Mesenchymal stem cell (in vitro differentiated cells and primary cell): ENCODE data around the gene RAD51B.
A peak's percentile ranks its signal among the peaks of the same experiment; 100 is the strongest.

ENCODE experiments used
- DNase-seq: peaks from one replicate; pipeline ENCODE4 v3.0.0-alpha.2; 2013
- H2AFZ ChIP-seq: one replicate; pipeline ENCODE4 v1.6.1; 2013; ENCODE audit warnings: low read depth, mild to moderate bottlenecking, control low read depth, inconsistent platforms, low read length, moderate library complexity
- H2AK5ac ChIP-seq: 2 replicates; pipeline ENCODE4 v1.6.1; 2013; ENCODE audit warnings: low read length, moderate library complexity, mild to moderate bottlenecking, inconsistent platforms; ENCODE audit not compliant: severe bottlenecking
- H2BK120ac ChIP-seq: one replicate; pipeline ENCODE4 v1.6.1; 2013; ENCODE audit warnings: low read depth, mild to moderate bottlenecking, inconsistent platforms, low read length, moderate library complexity
- H2BK12ac ChIP-seq, 2 experiments: one replicate each; pipeline ENCODE4 v1.6.1; 2013; ENCODE audit warnings: inconsistent platforms in 2 of 2, low read length in 2 of 2, mild to moderate bottlenecking in 2 of 2, moderate library complexity in 2 of 2, control low read depth in 1 of 2
- H2BK15ac ChIP-seq: one replicate; pipeline ENCODE4 v1.6.1; 2013; ENCODE audit warnings: mild to moderate bottlenecking, low read depth, inconsistent platforms; ENCODE audit not compliant: poor library complexity, severe bottlenecking
- H2BK5ac ChIP-seq: 2 replicates; pipeline ENCODE4 v1.6.1; 2013; ENCODE audit warnings: low read depth, mild to moderate bottlenecking, low read length, control low read depth, inconsistent platforms; ENCODE audit not compliant: poor library complexity, severe bottlenecking
- H3K14ac ChIP-seq, 2 experiments: one replicate each; pipeline ENCODE4 v1.6.1; 2013; ENCODE audit warnings: inconsistent platforms in 2 of 2, low read length in 2 of 2, control low read depth in 1 of 2, mild to moderate bottlenecking in 1 of 2, moderate library complexity in 1 of 2
- H3K18ac ChIP-seq, 2 experiments: one replicate each; pipeline ENCODE4 v1.6.1; 2013; ENCODE audit warnings: inconsistent platforms in 2 of 2, low read length in 2 of 2, control low read depth in 1 of 2, low read depth in 1 of 2, mild to moderate bottlenecking in 1 of 2
- H3K23ac ChIP-seq, 2 experiments: one replicate each; pipeline ENCODE4 v1.6.1; 2013; ENCODE audit warnings: inconsistent platforms in 2 of 2, low read length in 2 of 2, mild to moderate bottlenecking in 2 of 2, moderate library complexity in 2 of 2, control low read depth in 1 of 2
- H3K27ac ChIP-seq: 2 replicates; pipeline ENCODE4 v1.5.1; 2013; ENCODE audit warnings: mild to moderate bottlenecking, moderate library complexity, low read length, control low read depth, inconsistent platforms; ENCODE audit not compliant: poor library complexity, severe bottlenecking
- H3K27me3 ChIP-seq, 2 experiments: 2 replicates each; pipeline versions ENCODE4 v1.6.1 to v1.7.0; 2013; ENCODE audit warnings: low read length in 2 of 2, mild to moderate bottlenecking in 2 of 2, moderate library complexity in 2 of 2, control low read depth in 1 of 2, inconsistent platforms in 1 of 2; ENCODE audit not compliant: control insufficient read depth in 1 of 2, insufficient read depth in 1 of 2
- H3K36me3 ChIP-seq, 2 experiments: 2 replicates each; pipeline versions ENCODE4 v1.6.1 to v1.7.0; 2013; ENCODE audit warnings: low read length in 2 of 2, control low read depth in 1 of 2, inconsistent platforms in 1 of 2, low read depth in 1 of 2, mild to moderate bottlenecking in 1 of 2; ENCODE audit not compliant: insufficient read depth in 2 of 2, control insufficient read depth in 1 of 2
- H3K4ac ChIP-seq, 2 experiments: one replicate each; pipeline ENCODE4 v1.6.1; 2013; ENCODE audit warnings: inconsistent platforms in 2 of 2, low read length in 2 of 2, mild to moderate bottlenecking in 2 of 2, moderate library complexity in 2 of 2, control low read depth in 1 of 2, low read depth in 1 of 2
- H3K4me1 ChIP-seq: 2 replicates; pipeline ENCODE4 v1.6.1; 2013; ENCODE audit warnings: low read depth, low read length, control low read depth; ENCODE audit not compliant: control insufficient read depth, insufficient read depth
- H3K4me2 ChIP-seq: 2 replicates; pipeline ENCODE4 v1.6.1; 2013; ENCODE audit warnings: low read length, mild to moderate bottlenecking, inconsistent platforms; ENCODE audit not compliant: poor library complexity, severe bottlenecking
- H3K4me3 ChIP-seq, 2 experiments: 2 replicates each; pipeline versions ENCODE4 v1.5.1 to v1.7.0; 2013; ENCODE audit warnings: low read length in 2 of 2, mild to moderate bottlenecking in 2 of 2, control low read depth in 1 of 2, low read depth in 1 of 2; ENCODE audit not compliant: insufficient read depth in 1 of 2
- H3K79me1 ChIP-seq: replicated peaks from 2 replicates; pipeline ENCODE4 v1.6.1; 2013; ENCODE audit warnings: mild to moderate bottlenecking, control low read depth, low read length, inconsistent platforms; ENCODE audit not compliant: poor library complexity, severe bottlenecking
- H3K9ac ChIP-seq: 2 replicates; pipeline ENCODE4 v1.7.0; 2013; ENCODE audit warnings: mild to moderate bottlenecking, low read length, moderate library complexity
- H3K9me3 ChIP-seq: 2 replicates; pipeline ENCODE4 v1.7.0; 2013; ENCODE audit warnings: mild to moderate bottlenecking, low read length; ENCODE audit not compliant: control insufficient read depth
- H4K8ac ChIP-seq: one replicate; pipeline ENCODE4 v1.6.1; 2013; ENCODE audit warnings: inconsistent platforms, mild to moderate bottlenecking, low read length, moderate library complexity
- H4K91ac ChIP-seq: one replicate; pipeline ENCODE4 v1.6.1; 2013; ENCODE audit warnings: mild to moderate bottlenecking, low read length, inconsistent platforms
- WGBS: methylation state at CpG from one replicate; pipeline ENCODE4 v1.1.7; 2013; ENCODE audit warnings: mixed read lengths; 5-methylcytosine and 5-hydroxymethylcytosine counted together

The RAD51B gene

DNA sequence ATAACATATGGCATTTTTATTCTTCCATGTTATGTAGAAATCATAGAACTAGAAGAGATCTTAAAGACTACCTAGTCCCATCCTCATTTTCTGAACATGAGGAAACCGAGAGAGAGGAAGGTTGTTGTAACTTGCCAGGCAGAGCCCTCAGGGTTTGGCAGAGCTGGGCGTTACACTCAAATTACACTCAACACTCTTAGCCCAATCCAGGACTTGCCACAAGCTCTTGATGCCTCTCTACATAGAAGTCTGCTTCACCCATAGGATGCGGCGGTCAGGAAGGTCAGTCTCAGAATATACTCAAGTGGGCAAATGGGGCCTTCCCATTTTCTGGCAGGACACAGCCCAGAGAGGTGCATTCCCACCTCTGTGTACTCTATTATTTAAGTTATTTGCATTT, 765.2 kb downstream of the RAD51B start:
- H3K18ac ChIP-seq, result peak overlapping the region in 1 of 2 experiments; percentile 48
- WGBS, result 96% methylated on average over 4 of the region's 4 CpGs
- no peak overlapping the region for H3K4me2 ChIP-seq
- no peak overlapping the region for H3K9ac ChIP-seq
- no peaks in the 10 kb centered on the region for H3K27me3 ChIP-seq
- peak overlapping the region; percentile 22 to 70 for H2BK12ac ChIP-seq
- DNase-seq, result no peak
- peak overlapping the region; percentile 11 for H2BK120ac ChIP-seq
- H3K4me1 ChIP-seq, result peaks cover 13% of the 10 kb centered on the region
- no peak overlapping the region for H2AK5ac ChIP-seq
- no peak overlapping the region for H3K4me3 ChIP-seq
- no peak overlapping the region for H3K14ac ChIP-seq
- no peak overlapping the region for H4K8ac ChIP-seq
- no peaks in the 10 kb centered on the region for H3K36me3 ChIP-seq
- H4K91ac ChIP-seq, result no peak overlapping the region
- no peaks in the 10 kb centered on the region for H3K9me3 ChIP-seq
- H3K79me1 ChIP-seq, result no peaks in the 10 kb centered on the region
- no peak overlapping the region for H3K4ac ChIP-seq
- no peak overlapping the region for H2BK15ac ChIP-seq
- no peak overlapping the region for H2AFZ ChIP-seq
- H2BK5ac ChIP-seq, result no peak overlapping the region
- H3K27ac ChIP-seq, result no peak overlapping the region
- no peak overlapping the region for H3K23ac ChIP-seq

GRCh38 chr14:68585690-68586089, 766.1 kb downstream of the RAD51B start:
- Histone ChIP-seq H2BK15ac (no peak overlapping the region), H3K79me1 (no peaks in the 10 kb centered on the region), H3K9ac (peak overlapping the region; percentile 68), H3K27ac (no peak overlapping the region), H3K18ac (peak overlapping the region in 1 of 2 experiments; percentile 46), H4K91ac (peak overlapping the region; percentile 23), H3K23ac (no peak overlapping the region), H2AFZ (no peak overlapping the region), H3K4ac (peak overlapping the region; percentile 30 to 40), H3K14ac (no peak overlapping the region), H3K36me3 (no peaks in the 10 kb centered on the region), H2BK12ac (peak overlapping the region in 1 of 2 experiments; percentile 38), H3K27me3 (no peaks in the 10 kb centered on the region), H4K8ac (no peak overlapping the region), H2BK5ac (no peak overlapping the region), H3K4me3 (no peak overlapping the region), H3K4me1 (peaks cover 11% of the 10 kb centered on the region), H3K4me2 (no peak overlapping the region), H2AK5ac (no peak overlapping the region), H2BK120ac (no peak overlapping the region), H3K9me3 (no peaks in the 10 kb centered on the region)
- DNase-seq, result no peak
- 88% methylated on average over 16 of the region's 16 CpGs for WGBS

DNA sequence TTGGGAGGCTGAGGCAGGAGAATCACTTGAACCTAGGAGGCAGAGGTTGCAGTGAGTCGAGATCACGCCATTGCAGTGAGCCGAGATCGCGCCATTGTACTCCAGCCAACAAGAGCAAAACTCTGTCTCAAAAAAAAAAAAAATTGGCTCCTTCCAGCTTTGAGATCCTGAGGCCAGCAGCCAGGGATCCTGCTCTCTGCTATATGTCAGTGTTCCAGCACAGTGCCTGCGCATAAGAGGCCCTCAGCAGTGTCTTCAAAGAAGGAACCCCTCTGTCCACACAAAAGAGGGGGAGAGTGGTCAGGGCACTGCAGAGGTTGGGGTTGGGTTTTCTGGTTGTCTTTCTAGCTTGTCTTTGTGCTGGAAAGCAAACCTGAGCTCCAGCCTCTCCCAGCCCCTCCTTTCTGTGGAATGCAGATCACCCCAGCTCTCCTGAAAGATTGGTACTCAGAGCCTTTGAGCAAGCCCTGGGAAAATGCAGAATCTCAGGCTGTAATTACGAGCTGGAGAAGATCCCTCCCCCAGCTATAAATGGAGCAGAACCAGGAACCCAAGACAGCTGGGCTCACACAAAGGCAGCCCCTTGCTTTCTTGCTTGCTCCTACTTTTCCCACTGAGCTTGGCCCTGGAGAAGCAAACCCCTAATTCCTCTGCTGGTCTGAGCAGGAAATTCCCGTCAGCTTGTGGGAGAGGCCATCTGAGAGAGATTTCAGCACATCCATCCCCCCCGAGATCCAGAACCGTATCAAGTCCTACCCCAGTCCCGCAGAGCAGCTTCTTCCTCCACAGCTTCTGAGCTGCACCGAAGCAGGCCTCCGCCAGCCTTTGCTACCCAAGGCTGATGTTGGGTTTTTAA, 767.5 kb downstream of the RAD51B start:
- no peak overlapping the region for H2AFZ ChIP-seq
- H2BK12ac ChIP-seq, result peak overlapping the region; percentile 93 to 97
- peak overlapping the region; percentile 30 for H2BK15ac ChIP-seq
- peak overlapping the region; percentile 63 for H4K8ac ChIP-seq
- H3K36me3 ChIP-seq, result no peaks in the 10 kb centered on the region
- H3K4me1 ChIP-seq, result peaks cover 11% of the 10 kb centered on the region
- H3K9ac ChIP-seq, result peak overlapping the region; percentile 28
- H2BK5ac ChIP-seq, result no peak overlapping the region
- peak overlapping the region; percentile 56 to 90 for H3K4ac ChIP-seq
- H4K91ac ChIP-seq, result peak overlapping the region; percentile 87
- H3K4me3 ChIP-seq, result no peak overlapping the region
- no peak overlapping the region for H3K23ac ChIP-seq
- peak; percentile 23 for DNase-seq
- H3K14ac ChIP-seq, result no peak overlapping the region
- H2BK120ac ChIP-seq, result peak overlapping the region; percentile 93
- H3K79me1 ChIP-seq, result no peaks in the 10 kb centered on the region
- no peak overlapping the region for H3K4me2 ChIP-seq
- H3K18ac ChIP-seq, result peak overlapping the region; percentile 89 to 93
- peak overlapping the region; percentile 76 for H2AK5ac ChIP-seq
- no peaks in the 10 kb centered on the region for H3K27me3 ChIP-seq
- 80% methylated on average over 13 of the region's 13 CpGs for WGBS
- no peak overlapping the region for H3K27ac ChIP-seq
- H3K9me3 ChIP-seq, result no peaks in the 10 kb centered on the region

GRCh38 chr14:68587931-68588330, 768.4 kb downstream of the RAD51B start:
- no peaks in the 10 kb centered on the region for H3K9me3 ChIP-seq
- peak overlapping the region; percentile 28 for H3K9ac ChIP-seq
- no peak overlapping the region for H3K4me2 ChIP-seq
- peak overlapping the region; percentile 89 to 93 for H3K18ac ChIP-seq
- no peak for DNase-seq
- no peak overlapping the region for H2BK15ac ChIP-seq
- H3K4ac ChIP-seq, result peak overlapping the region; percentile 56 to 90
- no peak overlapping the region for H2AK5ac ChIP-seq
- no peaks in the 10 kb centered on the region for H3K36me3 ChIP-seq
- no peaks in the 10 kb centered on the region for H3K79me1 ChIP-seq
- H3K14ac ChIP-seq, result peak overlapping the region in 1 of 2 experiments; percentile 62
- WGBS, result 90% methylated on average over 6 of the region's 6 CpGs
- H2AFZ ChIP-seq, result no peak overlapping the region
- peak overlapping the region; percentile 93 to 97 for H2BK12ac ChIP-seq
- H3K4me3 ChIP-seq, result no peak overlapping the region
- H3K4me1 ChIP-seq, result peaks cover 11% of the 10 kb centered on the region
- H3K23ac ChIP-seq, result no peak overlapping the region
- H4K91ac ChIP-seq, result peak overlapping the region; percentile 87
- H3K27me3 ChIP-seq, result no peaks in the 10 kb centered on the region
- no peak overlapping the region for H3K27ac ChIP-seq
- H4K8ac ChIP-seq, result peak overlapping the region; percentile 63
- H2BK5ac ChIP-seq, result no peak overlapping the region
- peak overlapping the region; percentile 93 for H2BK120ac ChIP-seq
